Neural cell (in vitro differentiated cells): ENCODE results near the gene CLSTN2.

Experiments used
- EP300 ChIP-seq: fragments of 450-650 bp; conservative IDR thresholded peaks from 2 replicates; pipeline ENCODE4 v1.6.1; 2014; ENCODE audit warnings: antibody characterized with exemption, mild to moderate bottlenecking, moderate library complexity; ENCODE audit not compliant: poor library complexity, severe bottlenecking
- POLR2AphosphoS5 ChIP-seq: IDR thresholded peaks from 2 replicates; pipeline ENCODE4 v1.6.1; 2012
- RAD21 ChIP-seq: fragments of 450-650 bp; conservative IDR thresholded peaks from 2 replicates; pipeline ENCODE4 v1.6.1; 2014; ENCODE audit warnings: antibody characterized with exemption, mild to moderate bottlenecking, moderate library complexity
- SMC3 ChIP-seq: fragments of 450-650 bp; conservative IDR thresholded peaks from 2 replicates; pipeline ENCODE4 v1.6.1; 2014; ENCODE audit warnings: antibody characterized with exemption, mild to moderate bottlenecking, moderate library complexity; ENCODE audit not compliant: poor library complexity
- TAF1 ChIP-seq: IDR thresholded peaks from 2 replicates; pipeline ENCODE4 v1.6.1; 2012; ENCODE audit warnings: low read depth
- TF ChIP-seq, protein P1 (sequence below): fragments of 450-650 bp; IDR thresholded peaks from 2 replicates; pipeline ENCODE4 v1.5.1; 2014; ENCODE audit warnings: antibody characterized with exemption, mild to moderate bottlenecking, moderate library complexity; ENCODE audit not compliant: poor library complexity, severe bottlenecking

DNA sequence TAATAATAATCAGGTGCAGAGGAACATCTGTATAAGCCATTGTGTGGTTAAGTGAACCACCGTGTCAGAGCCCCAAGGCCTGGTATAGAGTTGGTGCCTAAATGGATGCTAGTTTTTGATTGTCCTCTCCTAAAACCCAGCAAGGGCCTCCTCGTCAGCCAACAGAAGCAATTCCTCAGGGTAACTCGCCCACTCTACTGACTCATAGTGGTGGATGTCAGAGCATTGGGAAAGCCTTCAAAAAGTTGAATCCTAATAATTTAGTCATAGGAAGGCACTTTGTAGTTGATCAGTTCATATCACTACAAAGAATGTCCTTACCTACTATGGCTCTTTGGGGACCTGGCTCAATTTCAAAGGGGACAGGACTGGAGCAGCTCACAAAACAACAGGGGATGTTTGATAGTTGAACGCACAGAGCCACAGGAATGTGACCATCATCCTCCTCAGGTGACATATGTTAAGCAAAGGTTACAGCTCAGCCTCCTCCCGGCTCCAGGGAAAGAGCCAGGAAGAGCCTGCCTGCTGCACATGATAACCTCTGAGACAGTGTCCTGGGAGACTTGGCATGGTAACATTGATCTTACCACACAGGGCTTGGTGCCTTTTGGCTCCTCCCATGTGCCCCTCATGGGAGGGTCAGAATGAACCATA is 338.7 kb downstream of the CLSTN2 start:
- TF ChIP-seq, protein P1, sequence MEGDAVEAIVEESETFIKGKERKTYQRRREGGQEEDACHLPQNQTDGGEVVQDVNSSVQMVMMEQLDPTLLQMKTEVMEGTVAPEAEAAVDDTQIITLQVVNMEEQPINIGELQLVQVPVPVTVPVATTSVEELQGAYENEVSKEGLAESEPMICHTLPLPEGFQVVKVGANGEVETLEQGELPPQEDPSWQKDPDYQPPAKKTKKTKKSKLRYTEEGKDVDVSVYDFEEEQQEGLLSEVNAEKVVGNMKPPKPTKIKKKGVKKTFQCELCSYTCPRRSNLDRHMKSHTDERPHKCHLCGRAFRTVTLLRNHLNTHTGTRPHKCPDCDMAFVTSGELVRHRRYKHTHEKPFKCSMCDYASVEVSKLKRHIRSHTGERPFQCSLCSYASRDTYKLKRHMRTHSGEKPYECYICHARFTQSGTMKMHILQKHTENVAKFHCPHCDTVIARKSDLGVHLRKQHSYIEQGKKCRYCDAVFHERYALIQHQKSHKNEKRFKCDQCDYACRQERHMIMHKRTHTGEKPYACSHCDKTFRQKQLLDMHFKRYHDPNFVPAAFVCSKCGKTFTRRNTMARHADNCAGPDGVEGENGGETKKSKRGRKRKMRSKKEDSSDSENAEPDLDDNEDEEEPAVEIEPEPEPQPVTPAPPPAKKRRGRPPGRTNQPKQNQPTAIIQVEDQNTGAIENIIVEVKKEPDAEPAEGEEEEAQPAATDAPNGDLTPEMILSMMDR = no peak
- TF ChIP-seq SMC3 = no peak
- no peak for TF ChIP-seq EP300
- TF ChIP-seq POLR2AphosphoS5 = no peak
- no peak for TF ChIP-seq TAF1
- no peak for TF ChIP-seq RAD21
